H9 (cell line): Measurements from ENCODE around the gene ARAP1. TPM values are rescaled to one million over a fixed set of nuclear protein-coding genes. Genes with fewer than 3 reads are reported as not detected.

Source experiments
- DNase-seq: peaks from one replicate; pipeline ENCODE4 v3.0.0-alpha.2; 2017
- H2AFZ ChIP-seq: one replicate; pipeline ENCODE4 v1.6.1; 2013; ENCODE audit warnings: mild to moderate bottlenecking, low read length, control low read depth, moderate library complexity
- H2AK5ac ChIP-seq: 2 replicates; pipeline ENCODE4 v1.6.1; 2013; ENCODE audit warnings: low read length, control low read depth, mixed read lengths; ENCODE audit not compliant: insufficient read length
- H2BK120ac ChIP-seq: one replicate; pipeline ENCODE4 v1.6.1; 2013; ENCODE audit warnings: low read depth, mild to moderate bottlenecking, low read length, control low read depth, inconsistent platforms; ENCODE audit not compliant: poor library complexity, severe bottlenecking
- H2BK12ac ChIP-seq: 2 replicates; pipeline ENCODE4 v1.6.1; 2013; ENCODE audit warnings: low read length, control low read depth, mixed read lengths, low read depth; ENCODE audit not compliant: insufficient read length
- H2BK15ac ChIP-seq: 2 replicates; pipeline ENCODE4 v1.6.1; 2013; ENCODE audit warnings: low read depth, low read length, control low read depth
- H2BK20ac ChIP-seq: one replicate; pipeline ENCODE4 v1.6.1; 2013; ENCODE audit warnings: low read depth, mild to moderate bottlenecking, low read length, control low read depth, inconsistent platforms; ENCODE audit not compliant: poor library complexity, severe bottlenecking
- H2BK5ac ChIP-seq: 2 replicates; pipeline ENCODE4 v1.6.1; 2013; ENCODE audit warnings: low read length, control low read depth, mixed read lengths; ENCODE audit not compliant: insufficient read length
- H3K14ac ChIP-seq: 2 replicates; pipeline ENCODE4 v1.6.1; 2013; ENCODE audit warnings: low read length, control low read depth; ENCODE audit not compliant: insufficient read depth
- H3K18ac ChIP-seq: 2 replicates; pipeline ENCODE4 v1.6.1; 2013; ENCODE audit warnings: low read depth, mild to moderate bottlenecking, mixed read lengths, low read length, control low read depth; ENCODE audit not compliant: insufficient read length
- H3K23ac ChIP-seq: 2 replicates; pipeline ENCODE4 v1.6.1; 2013; ENCODE audit warnings: low read length, control low read depth, mixed read lengths, low read depth; ENCODE audit not compliant: insufficient read length
- H3K23me2 ChIP-seq: 2 replicates; pipeline ENCODE4 v1.6.1; 2013; ENCODE audit warnings: low read depth, mild to moderate bottlenecking, mixed read lengths, low read length, control low read depth; ENCODE audit not compliant: insufficient read length, poor library complexity, severe bottlenecking
- H3K27ac ChIP-seq: 2 replicates; pipeline ENCODE4 v1.5.1; 2013; ENCODE audit warnings: low read length, control low read depth, mixed read lengths, low read depth; ENCODE audit not compliant: insufficient read length
- H3K27me3 ChIP-seq: 2 replicates; pipeline ENCODE4 v1.6.1; 2013; ENCODE audit warnings: low read length, control low read depth, inconsistent platforms; ENCODE audit not compliant: insufficient read depth
- H3K4ac ChIP-seq: 2 replicates; pipeline ENCODE4 v1.6.1; 2013; ENCODE audit warnings: low read depth, mild to moderate bottlenecking, control low read depth, inconsistent platforms, low read length, moderate library complexity
- H3K4me1 ChIP-seq: 2 replicates; pipeline ENCODE4 v1.6.1; 2013; ENCODE audit warnings: low read length, control low read depth, inconsistent platforms; ENCODE audit not compliant: insufficient read depth
- H3K4me2 ChIP-seq: 2 replicates; pipeline ENCODE4 v1.6.1; 2013; ENCODE audit warnings: low read length, control low read depth, mixed read lengths; ENCODE audit not compliant: insufficient read length, insufficient read depth
- H3K56ac ChIP-seq: 2 replicates; pipeline ENCODE4 v1.6.1; 2013; ENCODE audit warnings: low read depth, mild to moderate bottlenecking, mixed read lengths, low read length, control low read depth; ENCODE audit not compliant: insufficient read length
- H3K79me1 ChIP-seq: 2 replicates; pipeline ENCODE4 v1.6.1; 2013; ENCODE audit warnings: low read depth, mild to moderate bottlenecking, moderate library complexity, low read length, control low read depth, inconsistent platforms; ENCODE audit not compliant: insufficient read depth, poor library complexity, severe bottlenecking
- H3K79me2 ChIP-seq: 2 replicates; pipeline ENCODE4 v1.6.1; 2013; ENCODE audit warnings: low read length, control low read depth, inconsistent platforms; ENCODE audit not compliant: insufficient read depth
- H3K9ac ChIP-seq: 2 replicates; pipeline ENCODE4 v1.6.1; 2013; ENCODE audit warnings: low read length, control low read depth, mixed read lengths; ENCODE audit not compliant: insufficient read length; ENCODE audit errors: extremely low read depth
- H3K9me3 ChIP-seq: one replicate; pipeline ENCODE4 v1.6.1; 2013; ENCODE audit warnings: low read depth, low read length, inconsistent platforms; ENCODE audit not compliant: control insufficient read depth
- H3T11ph ChIP-seq: one replicate; pipeline ENCODE4 v1.6.1; 2013; ENCODE audit warnings: mild to moderate bottlenecking, low read length, control low read depth, inconsistent platforms
- H4K20me1 ChIP-seq: one replicate; pipeline ENCODE4 v1.6.1; 2013; ENCODE audit not compliant: control insufficient read depth, insufficient read length, insufficient read depth
- H4K5ac ChIP-seq: 2 replicates; pipeline ENCODE4 v1.6.1; 2013; ENCODE audit warnings: low read depth, mild to moderate bottlenecking, mixed read lengths, low read length, control low read depth; ENCODE audit not compliant: insufficient read length
- H4K8ac ChIP-seq: replicated peaks from 2 replicates; pipeline ENCODE4 v1.6.1; 2013; ENCODE audit warnings: low read length, control low read depth, mixed read lengths, low read depth; ENCODE audit not compliant: insufficient read length
- H4K91ac ChIP-seq: 2 replicates; pipeline ENCODE4 v1.6.1; 2013; ENCODE audit warnings: low read depth, mild to moderate bottlenecking, moderate library complexity, mixed read lengths, low read length, control low read depth; ENCODE audit not compliant: insufficient read length
- H3K27ac Mint-ChIP-seq, 3 experiments: 2 replicates in 2 of 3; 3 replicates in 1 of 3; pipeline ENCODE4 v1.8.0; 2020 to 2021; ENCODE audit warnings: mixed read lengths in 3 of 3, mild to moderate bottlenecking in 1 of 3, moderate library complexity in 1 of 3
- H3K27me3 Mint-ChIP-seq: 2 replicates; pipeline ENCODE4 v1.8.0; 2021; ENCODE audit warnings: low read depth, mild to moderate bottlenecking, moderate library complexity, mixed read lengths
- H3K36me3 Mint-ChIP-seq, 3 experiments: 2 replicates in 2 of 3; 3 replicates in 1 of 3; pipeline ENCODE4 v1.8.0; 2020 to 2021; ENCODE audit warnings: low read depth in 3 of 3, mixed read lengths in 3 of 3; ENCODE audit not compliant: insufficient read depth in 1 of 3
- H3K4me1 Mint-ChIP-seq, 2 experiments: 2 replicates each; pipeline ENCODE4 v1.8.0; 2020; ENCODE audit warnings: mixed read lengths in 2 of 2
- H3K4me3 Mint-ChIP-seq, 2 experiments: 2 replicates in 1 of 2; 3 replicates in 1 of 2; pipeline ENCODE4 v1.8.0; 2020 to 2021; ENCODE audit warnings: mild to moderate bottlenecking in 2 of 2, mixed read lengths in 2 of 2, moderate library complexity in 1 of 2
- H3K9me3 Mint-ChIP-seq, 2 experiments: 2 replicates in 1 of 2; 3 replicates in 1 of 2; pipeline ENCODE4 v1.8.0; 2020; ENCODE audit warnings: mild to moderate bottlenecking in 2 of 2, mixed read lengths in 2 of 2, moderate library complexity in 1 of 2
- WGBS: extraction: QIAGEN DNeasy Blood & Tissue Kit; methylation state at CpG from one replicate; pipeline ENCODE4 v1.1.7; 2013; ENCODE audit warnings: missing lambda C conversion rate, low lambda C conversion rate, mixed read lengths; ENCODE audit not compliant: insufficient read length; ENCODE audit errors: extremely low coverage; 5-methylcytosine and 5-hydroxymethylcytosine counted together
- total RNA-seq: library from RNA; stranded (reverse); gene quantifications from 2 replicates; pipeline ENCODE4 v1.2.1, GENCODE V29; 2021
- TF ChIP-seq, protein P1 (sequence below): fragments of 200-600 bp; sonication (generic); conservative IDR thresholded peaks from 3 replicates; pipeline ENCODE4 v1.8.0; 2021; ENCODE audit warnings: antibody characterized with exemption, mild to moderate bottlenecking

Gene ARAP1
- total RNA-seq, 1 experiment from 2014 or later = 59.4 TPM

- Histone ChIP-seq H2BK120ac (no peak overlapping the region), H2BK15ac (no peak overlapping the region; the same call in 1 of the 2 replicates), H2BK20ac (no peak overlapping the region), H4K20me1 (no peaks in the 10 kb centered on the region), H2AK5ac (no peak overlapping the region), H4K91ac (no peak overlapping the region), H4K5ac (no peak overlapping the region), H3T11ph (no peak overlapping the region), H3K4me1 (no peaks in the 10 kb centered on the region), H3K18ac (no peak overlapping the region), H2BK5ac (no peak overlapping the region), H2BK12ac (no peak overlapping the region), H4K8ac (no peak overlapping the region), H3K27ac (no peak overlapping the region), H3K79me2 (no peaks in the 10 kb centered on the region), H3K56ac (no peak overlapping the region), H3K23ac (no peak overlapping the region), H3K9ac (no peak overlapping the region), H3K27me3 (no peaks in the 10 kb centered on the region), H3K14ac (no peak overlapping the region), H3K4ac (no peak overlapping the region), H3K4me2 (no peak overlapping the region), H2AFZ (no peak overlapping the region), H3K9me3 (no peaks in the 10 kb centered on the region), H3K23me2 (no peaks in the 10 kb centered on the region), H3K79me1 (no peaks in the 10 kb centered on the region)
- Mint-ChIP-seq H3K27me3 (no peaks in the 10 kb centered on the region; the same call in none of the 2 replicates), H3K9me3 (no peaks in the 10 kb centered on the region), H3K4me1 (peaks cover 32 to 51% of the 10 kb centered on the region in 2 experiments), H3K27ac (peak overlapping the region in 2 of 3 experiments; percentile 63 to 86; a peak in 3 of 7 replicates), H3K4me3 (no peak overlapping the region; a peak in 1 of 5 replicates), H3K36me3 (no peaks in the 10 kb centered on the region)
- WGBS = no CpG with 5 or more reads among the region's 12 CpGs
- TF ChIP-seq, protein P1, sequence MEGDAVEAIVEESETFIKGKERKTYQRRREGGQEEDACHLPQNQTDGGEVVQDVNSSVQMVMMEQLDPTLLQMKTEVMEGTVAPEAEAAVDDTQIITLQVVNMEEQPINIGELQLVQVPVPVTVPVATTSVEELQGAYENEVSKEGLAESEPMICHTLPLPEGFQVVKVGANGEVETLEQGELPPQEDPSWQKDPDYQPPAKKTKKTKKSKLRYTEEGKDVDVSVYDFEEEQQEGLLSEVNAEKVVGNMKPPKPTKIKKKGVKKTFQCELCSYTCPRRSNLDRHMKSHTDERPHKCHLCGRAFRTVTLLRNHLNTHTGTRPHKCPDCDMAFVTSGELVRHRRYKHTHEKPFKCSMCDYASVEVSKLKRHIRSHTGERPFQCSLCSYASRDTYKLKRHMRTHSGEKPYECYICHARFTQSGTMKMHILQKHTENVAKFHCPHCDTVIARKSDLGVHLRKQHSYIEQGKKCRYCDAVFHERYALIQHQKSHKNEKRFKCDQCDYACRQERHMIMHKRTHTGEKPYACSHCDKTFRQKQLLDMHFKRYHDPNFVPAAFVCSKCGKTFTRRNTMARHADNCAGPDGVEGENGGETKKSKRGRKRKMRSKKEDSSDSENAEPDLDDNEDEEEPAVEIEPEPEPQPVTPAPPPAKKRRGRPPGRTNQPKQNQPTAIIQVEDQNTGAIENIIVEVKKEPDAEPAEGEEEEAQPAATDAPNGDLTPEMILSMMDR = no peak
- no peak for DNase-seq
Measured at GRCh38 chr11:72766152-72766902, 14.1 kb upstream of the ARAP1 start.
